Adrenal gland (tissue), 5 donors: ENCODE measurements around the gene KIAA0930.

Source experiments
- POLR2A ChIP-seq, 2 donors: fragments of 450-650 bp; IDR thresholded peaks; one replicate each; pipeline ENCODE4 v1.6.1; 2017; ENCODE audit warnings: antibody characterized with exemption in 2 of 2, mild to moderate bottlenecking in 2 of 2, moderate library complexity in 1 of 2
- TF ChIP-seq, protein P1 (sequence below), 6 experiments: fragments of 450-650 bp in 4 of 6; fragments of 200-600 bp in 2 of 6; sonication (generic) in 1 of 6; IDR thresholded peaks; 1 replicate in 5 of 6; 2 replicates in 1 of 6; pipeline versions ENCODE4 v1.5.1 to v1.8.0; 2016 to 2021; ENCODE audit warnings: antibody characterized with exemption in 6 of 6, mild to moderate bottlenecking in 2 of 6, moderate library complexity in 1 of 6
- donor health status: DM: no; HTN: no; CAD: no.

GRCh38 chr22:45251825-45252224 is 11.1 kb upstream of the KIAA0930 start:
- TF ChIP-seq, protein P1, sequence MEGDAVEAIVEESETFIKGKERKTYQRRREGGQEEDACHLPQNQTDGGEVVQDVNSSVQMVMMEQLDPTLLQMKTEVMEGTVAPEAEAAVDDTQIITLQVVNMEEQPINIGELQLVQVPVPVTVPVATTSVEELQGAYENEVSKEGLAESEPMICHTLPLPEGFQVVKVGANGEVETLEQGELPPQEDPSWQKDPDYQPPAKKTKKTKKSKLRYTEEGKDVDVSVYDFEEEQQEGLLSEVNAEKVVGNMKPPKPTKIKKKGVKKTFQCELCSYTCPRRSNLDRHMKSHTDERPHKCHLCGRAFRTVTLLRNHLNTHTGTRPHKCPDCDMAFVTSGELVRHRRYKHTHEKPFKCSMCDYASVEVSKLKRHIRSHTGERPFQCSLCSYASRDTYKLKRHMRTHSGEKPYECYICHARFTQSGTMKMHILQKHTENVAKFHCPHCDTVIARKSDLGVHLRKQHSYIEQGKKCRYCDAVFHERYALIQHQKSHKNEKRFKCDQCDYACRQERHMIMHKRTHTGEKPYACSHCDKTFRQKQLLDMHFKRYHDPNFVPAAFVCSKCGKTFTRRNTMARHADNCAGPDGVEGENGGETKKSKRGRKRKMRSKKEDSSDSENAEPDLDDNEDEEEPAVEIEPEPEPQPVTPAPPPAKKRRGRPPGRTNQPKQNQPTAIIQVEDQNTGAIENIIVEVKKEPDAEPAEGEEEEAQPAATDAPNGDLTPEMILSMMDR (IDR thresholded peaks at IDR 0.05), result no peak
- TF ChIP-seq POLR2A (IDR thresholded peaks at IDR 0.05), result no peak
